Adipocyte (in vitro differentiated cells): ENCODE measurements around the gene PPIA.

Experiments used
- DNase-seq: peaks from one replicate; pipeline ENCODE4 v3.0.0-alpha.2; 2015; ENCODE audit warnings: low read depth
- H3K27me3 ChIP-seq: replicated peaks from 2 replicates; pipeline ENCODE4 v1.7.0; 2013; ENCODE audit warnings: mild to moderate bottlenecking, low read length, moderate library complexity; ENCODE audit not compliant: control insufficient read depth, insufficient read depth
- H3K36me3 ChIP-seq: 2 replicates; pipeline ENCODE4 v1.7.0; 2013; ENCODE audit warnings: low read length, mild to moderate bottlenecking, moderate library complexity; ENCODE audit not compliant: control insufficient read depth, insufficient read depth, severe bottlenecking
- H3K4me1 ChIP-seq: 2 replicates; pipeline ENCODE4 v1.7.0; 2013; ENCODE audit warnings: mild to moderate bottlenecking, low read length, moderate library complexity; ENCODE audit not compliant: control insufficient read depth, insufficient read depth
- H3K4me3 ChIP-seq: 2 replicates; pipeline ENCODE4 v1.7.0; 2013; ENCODE audit warnings: mild to moderate bottlenecking, low read length, moderate library complexity
- H3K9ac ChIP-seq: 2 replicates; pipeline ENCODE4 v1.7.0; 2013; ENCODE audit warnings: mild to moderate bottlenecking, low read length, moderate library complexity
- H3K9me3 ChIP-seq: 2 replicates; pipeline ENCODE4 v1.7.0; 2013; ENCODE audit warnings: mild to moderate bottlenecking, low read length, moderate library complexity; ENCODE audit not compliant: control insufficient read depth

The PPIA gene

GRCh38 chr7:44765579-44766415 is 30.7 kb upstream of the PPIA start:
- Histone ChIP-seq H3K9me3 (no peaks in the 10 kb centered on the region), H3K36me3 (peaks cover 54% of the 10 kb centered on the region), H3K9ac (no peak overlapping the region), H3K27me3 (no peaks in the 10 kb centered on the region), H3K4me1 (peaks cover 37% of the 10 kb centered on the region), H3K4me3 (no peak overlapping the region)
- no peak for DNase-seq

DNA sequence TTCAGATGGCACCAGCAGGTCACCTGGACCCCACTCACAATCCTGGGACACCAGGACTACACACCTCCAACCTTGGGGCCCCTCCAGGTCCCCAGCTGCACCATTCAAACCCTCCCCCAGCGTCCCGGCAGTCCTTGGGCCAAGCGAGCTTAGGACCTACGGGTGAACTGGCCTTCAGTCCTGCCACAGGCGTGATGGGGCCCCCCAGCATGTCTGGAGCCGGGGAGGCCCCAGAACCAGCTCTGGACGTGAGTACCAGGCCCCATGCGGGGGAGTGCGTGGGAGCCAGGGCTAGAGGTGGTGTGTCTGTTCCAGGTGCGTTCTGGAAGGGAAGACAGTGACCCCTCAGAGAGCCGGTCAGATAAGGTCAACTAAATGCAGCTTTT is 30.1 kb upstream of the PPIA start:
- H3K4me3 ChIP-seq: no peak overlapping the region
- peaks cover 52% of the 10 kb centered on the region for H3K36me3 ChIP-seq
- DNase-seq: no peak
- no peaks in the 10 kb centered on the region for H3K27me3 ChIP-seq
- H3K9ac ChIP-seq: no peak overlapping the region
- H3K9me3 ChIP-seq: no peaks in the 10 kb centered on the region
- H3K4me1 ChIP-seq: peaks cover 38% of the 10 kb centered on the region

GRCh38 chr7:44767134-44767911 is 29.2 kb upstream of the PPIA start:
- peaks cover 38% of the 10 kb centered on the region for H3K4me1 ChIP-seq

DNA sequence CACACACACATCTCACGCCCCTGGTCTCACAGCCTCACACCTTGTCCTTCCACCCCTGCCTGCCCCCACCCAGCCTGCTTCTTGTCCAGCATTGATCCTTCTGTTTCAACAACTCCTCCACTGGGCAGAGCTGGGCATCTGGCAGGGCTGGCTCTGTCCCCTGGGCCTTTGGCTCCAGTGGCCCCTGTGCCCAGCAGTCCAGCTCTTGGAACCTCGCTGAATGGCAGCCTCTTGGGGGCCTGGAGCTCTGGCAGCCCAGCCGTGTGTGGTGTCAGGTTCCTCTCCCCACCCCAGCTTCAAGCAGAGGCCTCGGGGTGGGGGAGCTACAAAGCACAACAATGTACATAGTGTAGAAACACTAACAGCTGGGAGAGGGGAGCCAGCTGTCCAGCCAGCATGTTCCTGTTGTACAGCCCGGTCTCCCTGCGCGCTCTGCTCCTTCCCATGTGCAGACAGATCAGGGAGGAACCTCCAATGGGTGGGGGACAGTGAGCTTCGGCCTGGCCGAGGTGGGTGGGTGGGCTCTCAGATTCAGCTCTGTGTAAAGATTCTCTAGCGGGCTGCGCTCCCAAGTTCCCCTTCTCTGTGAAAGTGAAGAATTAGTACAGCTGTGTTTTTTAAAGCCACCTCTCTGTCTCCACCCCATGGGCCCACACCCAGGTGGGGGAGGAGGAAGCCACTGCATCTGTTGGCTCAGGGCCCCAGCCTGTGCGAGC is 28.4 kb upstream of the PPIA start:
- peaks cover 38% of the 10 kb centered on the region for H3K4me1 ChIP-seq
- H3K36me3 ChIP-seq: peaks cover 46% of the 10 kb centered on the region
- no peaks in the 10 kb centered on the region for H3K9me3 ChIP-seq
- no peaks in the 10 kb centered on the region for H3K27me3 ChIP-seq
- DNase-seq: peak; percentile 87
- H3K9ac ChIP-seq: peak overlapping the region; percentile 42
- no peak overlapping the region for H3K4me3 ChIP-seq

More at GRCh38 chr7:44767134-44767911, 29.2 kb upstream of the PPIA start:
- Histone ChIP-seq H3K36me3 (peaks cover 49% of the 10 kb centered on the region), H3K27me3 (no peaks in the 10 kb centered on the region), H3K4me3 (no peak overlapping the region), H3K9ac (no peak overlapping the region), H3K9me3 (no peaks in the 10 kb centered on the region)
- no peak for DNase-seq

DNA sequence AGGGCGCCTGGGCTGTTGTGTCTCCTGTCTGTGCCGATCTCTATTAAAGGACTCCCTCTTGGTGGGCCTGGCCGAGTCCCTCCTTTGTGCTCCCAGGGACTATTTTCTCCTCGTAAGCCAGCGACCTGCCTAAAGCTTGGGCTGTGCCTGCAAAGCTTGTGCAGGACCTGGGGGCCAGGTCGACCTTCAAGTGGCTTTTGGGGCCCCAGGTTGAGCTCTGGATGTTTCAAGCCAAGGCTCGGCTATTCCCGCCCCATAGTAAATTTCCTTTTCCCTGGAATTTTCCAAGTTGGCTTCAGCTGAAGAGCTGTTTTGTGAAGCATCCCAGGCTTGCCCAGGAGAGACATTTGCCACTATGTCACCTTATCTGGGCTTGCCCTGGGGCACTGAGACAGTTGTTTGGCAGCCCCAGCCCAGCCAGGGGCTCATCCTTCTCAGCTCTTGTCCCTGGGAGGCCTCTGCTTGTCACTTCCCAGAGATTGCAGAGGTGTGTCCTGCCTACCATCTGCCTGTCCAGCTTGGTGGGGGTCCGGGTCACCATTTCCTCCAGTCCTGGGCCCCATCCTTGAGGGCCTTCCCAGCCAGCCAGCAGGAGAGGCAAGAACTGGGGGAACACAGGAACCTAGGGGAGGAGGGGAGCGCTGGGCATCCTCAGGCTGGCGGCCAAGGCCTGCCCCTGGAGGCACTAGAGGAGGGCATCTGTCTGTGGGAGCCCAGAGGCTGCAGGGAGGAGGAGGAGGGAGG is 27.7 kb upstream of the PPIA start:
- no peaks in the 10 kb centered on the region for H3K27me3 ChIP-seq
- no peak for DNase-seq
- H3K9ac ChIP-seq: peak overlapping the region; percentile 42
- peaks cover 38% of the 10 kb centered on the region for H3K4me1 ChIP-seq
- H3K4me3 ChIP-seq: no peak overlapping the region
- peaks cover 39% of the 10 kb centered on the region for H3K36me3 ChIP-seq
- H3K9me3 ChIP-seq: no peaks in the 10 kb centered on the region

DNA sequence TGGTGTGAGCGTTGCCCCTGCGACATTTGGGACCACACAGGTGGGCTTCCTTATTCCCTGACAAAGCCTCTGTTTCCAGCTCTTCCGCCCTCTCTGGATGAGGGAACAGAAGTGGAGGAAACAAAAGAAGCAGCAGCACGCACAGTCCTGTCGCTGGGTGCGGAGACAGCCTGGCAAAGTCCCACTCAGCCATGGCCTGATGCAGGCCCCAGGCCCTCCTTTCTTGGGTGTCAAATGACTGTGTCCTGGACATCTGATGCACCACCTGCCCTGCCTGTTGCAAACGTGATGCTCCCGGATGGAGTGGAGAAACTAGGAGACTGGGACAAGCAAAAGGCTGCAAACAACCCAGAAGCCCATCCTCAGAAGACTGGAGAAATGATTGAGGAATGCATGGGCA is 27.1 kb upstream of the PPIA start:
- H3K4me3 ChIP-seq: no peak overlapping the region
- H3K9me3 ChIP-seq: no peaks in the 10 kb centered on the region
- no peak for DNase-seq
- H3K9ac ChIP-seq: no peak overlapping the region
- H3K4me1 ChIP-seq: peaks cover 38% of the 10 kb centered on the region
- peaks cover 33% of the 10 kb centered on the region for H3K36me3 ChIP-seq
- no peaks in the 10 kb centered on the region for H3K27me3 ChIP-seq

GRCh38 chr7:44769776-44770294 is 26.6 kb upstream of the PPIA start:
- peak; percentile 43 for DNase-seq
- Histone ChIP-seq H3K4me1 (peaks cover 35% of the 10 kb centered on the region), H3K27me3 (no peaks in the 10 kb centered on the region), H3K9me3 (no peaks in the 10 kb centered on the region), H3K4me3 (peak overlapping the region; percentile 8), H3K36me3 (peaks cover 29% of the 10 kb centered on the region), H3K9ac (peak overlapping the region; percentile 18)

DNA sequence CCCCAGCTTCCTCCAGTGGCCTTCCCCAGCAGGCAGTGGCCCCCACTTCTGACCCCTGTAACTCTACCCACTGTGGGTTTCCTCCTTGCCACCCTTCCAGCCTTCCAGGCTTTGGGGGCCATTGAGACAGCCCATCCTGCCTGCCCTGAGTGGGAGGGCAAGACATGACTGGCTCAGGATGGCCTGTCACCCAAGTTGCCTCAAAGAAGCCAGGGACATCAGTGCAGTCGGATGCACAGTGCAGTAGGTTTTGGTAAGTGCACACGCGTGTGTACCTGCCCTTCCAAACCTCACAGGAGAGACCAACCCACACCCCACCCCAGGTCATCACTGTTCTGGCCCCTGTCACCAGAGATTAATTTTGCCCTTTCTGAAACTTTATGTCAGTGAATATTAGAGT is 25.1 kb upstream of the PPIA start:
- Histone ChIP-seq H3K9me3 (no peaks in the 10 kb centered on the region), H3K27me3 (peaks cover 5% of the 10 kb centered on the region), H3K4me3 (no peak overlapping the region), H3K9ac (no peak overlapping the region), H3K36me3 (peaks cover 15% of the 10 kb centered on the region), H3K4me1 (peaks cover 34% of the 10 kb centered on the region)
- no peak for DNase-seq

- Histone ChIP-seq H3K36me3 (peaks cover 4% of the 10 kb centered on the region), H3K27me3 (peaks cover 5% of the 10 kb centered on the region), H3K9me3 (no peaks in the 10 kb centered on the region), H3K9ac (no peak overlapping the region), H3K4me1 (peaks cover 34% of the 10 kb centered on the region), H3K4me3 (no peak overlapping the region)
- DNase-seq: no peak
Observed at GRCh38 chr7:44772440-44772839, 24.0 kb upstream of the PPIA start.

- peaks cover 30% of the 10 kb centered on the region for H3K4me1 ChIP-seq
- no peak for DNase-seq
- peaks cover 5% of the 10 kb centered on the region for H3K27me3 ChIP-seq
- H3K36me3 ChIP-seq: no peaks in the 10 kb centered on the region
- no peak overlapping the region for H3K4me3 ChIP-seq
- H3K9ac ChIP-seq: no peak overlapping the region
- no peaks in the 10 kb centered on the region for H3K9me3 ChIP-seq
Observed at GRCh38 chr7:44772867-44773266, 23.6 kb upstream of the PPIA start.
